HCT116 (cell line): Measurements from ENCODE around the gene GLIPR2. TPM values are rescaled to one million over a fixed set of nuclear protein-coding genes. Genes with fewer than 3 reads are reported as not detected.
A peak's percentile ranks its signal among the peaks of the same experiment; 100 is the strongest.

Experiments
- ATAC-seq: fragments of 200-7000 bp; cut with Tn5 transposase; 2 replicates; pipeline ENCODE4 v1.9.1; 2020; ENCODE audit warnings: mild to moderate bottlenecking, moderate library complexity
- BruUV-seq: library from RNA; stranded (reverse); fragments of 400-500 nt; replicated peaks from 2 replicates; lab custom pipeline; 2021; lab: Mats Ljungman, UMichigan
- CTCF ChIA-PET: fragments of 300-600 bp; sonication (Branson Sonifier 250); formaldehyde crosslinking; loops from one replicate; lab custom pipeline; 2021; ENCODE audit warnings: antibody characterized with exemption; lab: Charles Lee
- POLR2A ChIA-PET: fragments of 300-600, 350-600 bp; sonication (Branson Sonifier 250); formaldehyde crosslinking; loops from one replicate; lab custom pipeline; 2021; ENCODE audit warnings: antibody characterized with exemption; lab: Charles Lee
- RAD21 ChIA-PET, 2 experiments: fragments of 300-600 bp; sonication (Branson Sonifier 250); formaldehyde crosslinking; loops; one replicate each; lab custom pipeline; 2023; ENCODE audit warnings: low total read pairs in 2 of 2; ENCODE audit not compliant: uncharacterized antibody in 2 of 2, unreplicated experiment in 2 of 2, low non-redundant PET in 1 of 2; lab: Charles Lee
- DNase-seq: peaks from one replicate; pipeline ENCODE4 v3.0.0-alpha.2; 2010; ENCODE audit warnings: low read depth, low spot score
- H2AFZ ChIP-seq: fragments of 200-600 bp; shearing (Covaris generic), sonication (generic); 2 replicates; pipeline ENCODE4 v1.6.1; 2017; ENCODE audit warnings: low read depth, mixed run types, mixed read lengths, antibody characterized with exemption, low read length; ENCODE audit not compliant: poor library complexity, severe bottlenecking
- H3K27ac ChIP-seq: 2 replicates; pipeline ENCODE4 v1.5.1; 2012; ENCODE audit warnings: low read depth, low read length
- H3K27me3 ChIP-seq: fragments of 200-600 bp; sonication (generic); 2 replicates; pipeline ENCODE4 v1.6.1; 2016; ENCODE audit warnings: mixed run types, low read length, mixed read lengths; ENCODE audit not compliant: insufficient read depth
- H3K36me3 ChIP-seq, 2 experiments: fragments of 200-500 bp in 1 of 2; fragments of 200-600 bp in 1 of 2; sonication (Bioruptor generic) in 1 of 2; sonication (generic) in 1 of 2; 2 replicates each; pipeline versions ENCODE4 v1.5.1 to v1.6.1; 2014 to 2016; ENCODE audit warnings: low read length in 2 of 2, inconsistent platforms in 1 of 2, mixed read lengths in 1 of 2, mixed run types in 1 of 2; ENCODE audit not compliant: insufficient read depth in 2 of 2, control insufficient read depth in 1 of 2
- H3K4me1 ChIP-seq, 2 experiments: fragments of 200-600 bp in 1 of 2; sonication (generic) in 1 of 2; 2 replicates each; pipeline versions ENCODE4 v1.5.1 to v1.6.1; 2012 to 2017; ENCODE audit warnings: low read length in 2 of 2, inconsistent platforms in 1 of 2, mild to moderate bottlenecking in 1 of 2, mixed read lengths in 1 of 2, mixed run types in 1 of 2, moderate library complexity in 1 of 2; ENCODE audit not compliant: insufficient read depth in 2 of 2, control insufficient read depth in 1 of 2
- H3K4me2 ChIP-seq: fragments of 200-600 bp; sonication (generic); 2 replicates; pipeline ENCODE4 v1.6.1; 2017; ENCODE audit warnings: mixed run types, low read length, mixed read lengths
- H3K4me3 ChIP-seq, 2 experiments: fragments of 200-600 bp in 1 of 2; sonication (generic) in 1 of 2; replicated peaks in 1 of 2; 2 replicates each; pipeline ENCODE4 v1.5.1; 2011 to 2016; ENCODE audit warnings: low read length in 2 of 2, control low read depth in 1 of 2, low read depth in 1 of 2, mild to moderate bottlenecking in 1 of 2, mixed read lengths in 1 of 2, mixed run types in 1 of 2
- H3K79me2 ChIP-seq: fragments of 200-600 bp; sonication (generic); 2 replicates; pipeline ENCODE4 v1.6.1; 2017; ENCODE audit warnings: mild to moderate bottlenecking, mixed run types, low read length, moderate library complexity, mixed read lengths; ENCODE audit not compliant: insufficient read depth
- H3K9ac ChIP-seq: fragments of 200-600 bp; sonication (generic); 2 replicates; pipeline ENCODE4 v1.6.1; 2016; ENCODE audit warnings: low read length, mixed read lengths
- H3K9me2 ChIP-seq: fragments of 200-600 bp; sonication (generic), shearing (Covaris generic); 2 replicates; pipeline ENCODE4 v1.6.1; 2017; ENCODE audit warnings: mixed run types, mild to moderate bottlenecking, moderate library complexity; ENCODE audit not compliant: insufficient read depth
- H3K9me3 ChIP-seq, 2 experiments: fragments of 200-500 bp in 1 of 2; fragments of 200-600 bp in 1 of 2; sonication (Bioruptor generic) in 1 of 2; sonication (generic) in 1 of 2; 2 replicates each; pipeline ENCODE4 v1.6.1; 2014 to 2017; ENCODE audit warnings: low read length in 2 of 2, mixed read lengths in 2 of 2, inconsistent platforms in 1 of 2, low read depth in 1 of 2, mild to moderate bottlenecking in 1 of 2, mixed run types in 1 of 2, moderate library complexity in 1 of 2; ENCODE audit not compliant: control insufficient read depth in 1 of 2, insufficient read depth in 1 of 2
- H4K20me1 ChIP-seq: fragments of 200-600 bp; sonication (generic), shearing (Covaris generic); 2 replicates; pipeline ENCODE4 v1.6.1; 2017; ENCODE audit warnings: mixed run types, mild to moderate bottlenecking, moderate library complexity; ENCODE audit not compliant: insufficient read depth
- JUND ChIP-seq: IDR thresholded peaks from 2 replicates; pipeline ENCODE4 v1.6.1; 2012
- MAX ChIP-seq: IDR thresholded peaks from 2 replicates; pipeline ENCODE4 v1.6.1; 2012
- POLR2A ChIP-seq: IDR thresholded peaks from 2 replicates; pipeline ENCODE4 v1.7.0; 2011; ENCODE audit warnings: borderline replicate concordance; ENCODE audit not compliant: insufficient read depth, insufficient read length; ENCODE audit errors: extremely low read depth
- RAD21 ChIP-seq: IDR thresholded peaks from 2 replicates; pipeline ENCODE4 v1.6.1; 2012; ENCODE audit warnings: low read depth, mild to moderate bottlenecking
- SP1 ChIP-seq: IDR thresholded peaks from 2 replicates; pipeline ENCODE4 v1.6.1; 2012; ENCODE audit warnings: low read depth
- SRF ChIP-seq: IDR thresholded peaks from 2 replicates; pipeline ENCODE4 v1.6.1; 2012; ENCODE audit warnings: low read depth
- TCF7L2 ChIP-seq: IDR thresholded peaks from 2 replicates; pipeline ENCODE4 v1.7.0; 2011; ENCODE audit warnings: borderline replicate concordance, inconsistent platforms; ENCODE audit not compliant: insufficient read depth, insufficient read length; ENCODE audit errors: extremely low read depth
- YY1 ChIP-seq: IDR thresholded peaks from 2 replicates; pipeline ENCODE4 v1.6.1; 2011; ENCODE audit warnings: low read length, low read depth, moderate library complexity, mild to moderate bottlenecking; ENCODE audit not compliant: insufficient replicate concordance; ENCODE audit errors: extremely low read depth
- intact Hi-C: fragments of 100-400 bp; cut with micrococcal nuclease; formaldehyde crosslinking; loops from 2 replicates; pipeline ENCODE4 v1.10.0; 2022
- total RNA-seq: library from RNA; stranded (reverse); gene quantifications from one replicate; pipeline ENCODE4 v1.2.1, GENCODE V29; 2021; ENCODE audit not compliant: unreplicated experiment
- TF ChIP-seq, protein P1 (sequence below), 3 experiments: fragments of 200-600 bp in 1 of 3; sonication (generic) in 1 of 3; IDR thresholded peaks in 2 of 3; conservative IDR thresholded peaks in 1 of 3; 2 replicates each; pipeline ENCODE4 v1.5.1; 2012 to 2017; ENCODE audit warnings: low read depth in 2 of 3, low read length in 2 of 3, antibody characterized with exemption in 1 of 3, borderline replicate concordance in 1 of 3, control low read depth in 1 of 3, mild to moderate bottlenecking in 1 of 3, mixed read lengths in 1 of 3, mixed run types in 1 of 3, moderate library complexity in 1 of 3; ENCODE audit not compliant: insufficient read depth in 1 of 3

GLIPR2 gene
- total RNA-seq, 1 experiment from 2014 or later = 14.5 TPM

DNA sequence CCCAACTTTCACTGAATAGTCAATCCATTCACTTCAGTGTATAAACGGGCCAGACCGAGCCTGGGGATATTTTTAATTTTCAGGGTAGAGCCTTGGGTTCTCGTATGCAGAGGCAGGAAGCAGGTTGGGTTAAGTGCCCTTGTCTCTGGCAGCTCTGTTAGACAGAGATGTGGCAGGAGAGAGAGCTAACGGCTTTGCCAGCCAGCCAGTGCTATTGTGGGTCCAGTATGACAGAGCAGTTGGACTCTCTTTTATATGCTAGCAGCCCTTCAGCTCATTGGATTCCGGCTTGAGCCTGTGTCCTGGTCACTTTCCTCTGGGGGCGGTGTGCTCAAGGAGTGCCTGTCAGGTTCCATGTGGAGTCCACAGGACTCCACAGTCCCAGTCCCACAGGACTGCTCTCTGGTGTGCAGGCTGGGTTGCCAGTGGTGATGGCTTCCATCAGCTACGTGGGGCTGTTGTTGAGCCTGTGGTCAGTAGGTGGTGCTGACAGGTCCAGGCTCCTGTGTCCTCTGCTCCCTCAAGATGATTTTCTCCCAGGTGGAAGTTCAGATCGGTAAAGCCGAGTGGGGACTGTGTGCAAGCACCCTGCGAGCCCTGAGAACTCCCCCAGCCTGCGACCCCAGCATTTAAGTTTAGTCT lies 68.5 kb downstream of the GLIPR2 start:
- Histone ChIP-seq H3K4me1 (no peaks in the 10 kb centered on the region), H4K20me1 (no peaks in the 10 kb centered on the region), H3K27ac (no peak overlapping the region), H3K9me2 (no peaks in the 10 kb centered on the region), H3K36me3 (peaks cover 66 to 82% of the 10 kb centered on the region in 2 experiments; a peak in 3 of 4 replicates), H3K4me3 (no peak overlapping the region), H3K27me3 (no peaks in the 10 kb centered on the region), H3K79me2 (peaks cover 74% of the 10 kb centered on the region), H3K4me2 (no peak overlapping the region), H3K9me3 (no peaks in the 10 kb centered on the region), H3K9ac (no peak overlapping the region), H2AFZ (no peak overlapping the region)
- CTCF ChIA-PET = interaction anchor here (0.8 to 0.9 kb wide), 2 partner anchors 15 to 124 kb away, joined by 3 to 5 read pairs; partner anchors contain the start of gene CLTA
- DNase-seq = no peak
- POLR2A ChIA-PET = interaction anchor here (1.0 kb wide), 1 partner anchor 15 kb away, joined by 3 read pairs; no protein-coding TSS in a partner anchor
- RAD21 ChIA-PET = no interaction called here
- peak; percentile 89 for ATAC-seq
- TF ChIP-seq TCF7L2 (no peak), JUND (no peak), RAD21 (no peak), YY1 (no peak), SP1 (no peak), MAX (no peak), SRF (no peak), POLR2A (no peak)
- TF ChIP-seq, protein P1, sequence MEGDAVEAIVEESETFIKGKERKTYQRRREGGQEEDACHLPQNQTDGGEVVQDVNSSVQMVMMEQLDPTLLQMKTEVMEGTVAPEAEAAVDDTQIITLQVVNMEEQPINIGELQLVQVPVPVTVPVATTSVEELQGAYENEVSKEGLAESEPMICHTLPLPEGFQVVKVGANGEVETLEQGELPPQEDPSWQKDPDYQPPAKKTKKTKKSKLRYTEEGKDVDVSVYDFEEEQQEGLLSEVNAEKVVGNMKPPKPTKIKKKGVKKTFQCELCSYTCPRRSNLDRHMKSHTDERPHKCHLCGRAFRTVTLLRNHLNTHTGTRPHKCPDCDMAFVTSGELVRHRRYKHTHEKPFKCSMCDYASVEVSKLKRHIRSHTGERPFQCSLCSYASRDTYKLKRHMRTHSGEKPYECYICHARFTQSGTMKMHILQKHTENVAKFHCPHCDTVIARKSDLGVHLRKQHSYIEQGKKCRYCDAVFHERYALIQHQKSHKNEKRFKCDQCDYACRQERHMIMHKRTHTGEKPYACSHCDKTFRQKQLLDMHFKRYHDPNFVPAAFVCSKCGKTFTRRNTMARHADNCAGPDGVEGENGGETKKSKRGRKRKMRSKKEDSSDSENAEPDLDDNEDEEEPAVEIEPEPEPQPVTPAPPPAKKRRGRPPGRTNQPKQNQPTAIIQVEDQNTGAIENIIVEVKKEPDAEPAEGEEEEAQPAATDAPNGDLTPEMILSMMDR (IDR thresholded peaks at IDR 0.05 in 2 of 3, conservative IDR thresholded peaks at IDR 0.05 in 1 of 3; ENCODE audit: borderline replicate concordance in 1 of 3, insufficient read depth in 1 of 3, low read depth in 2 of 3, low read length in 2 of 3) = peak in 2 of 3 experiments; percentile 26 to 39; a peak in 3 of 6 replicates
- intact Hi-C loops = no loop called here
- BruUV-seq = no TSS peak
